NCI-H187 treated with DMSO at 0.1 percent for 48 hours (cell line): Measurements from ENCODE around the gene ZNF83.

Experiments
- DNase-seq: peaks from one replicate; lab custom pipeline; 2025; lab: John Stamatoyannopoulos, UW

The ZNF83 gene

GRCh38 chr19:52567921-52568320 is 70.2 kb downstream of the ZNF83 start:
- DNase-seq, result no peak

- DNase-seq, result no peak
Observed at GRCh38 chr19:52566588-52566987, 71.6 kb downstream of the ZNF83 start.

DNA sequence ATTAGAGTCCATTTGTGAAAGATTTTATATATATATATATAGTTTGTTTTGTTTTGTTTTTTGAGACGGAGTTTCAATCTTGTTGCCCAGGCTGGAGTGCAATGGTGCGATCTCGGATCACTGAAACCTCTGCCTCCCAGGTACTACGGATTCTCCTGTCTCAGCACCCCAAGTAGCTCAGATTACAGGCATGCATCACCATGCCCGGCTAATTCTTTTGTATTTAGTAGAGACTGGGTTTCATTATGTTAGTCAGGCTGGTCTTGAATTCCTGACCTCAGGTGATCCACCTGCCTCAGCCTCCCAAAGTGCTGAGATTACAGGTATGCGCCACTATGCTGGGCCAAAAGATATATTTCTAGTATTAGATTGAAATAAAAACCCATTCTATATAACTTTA is 72.0 kb downstream of the ZNF83 start:
- DNase-seq, result no peak
